Stimulated activated CD8-positive, alpha-beta memory T cell treated with anti-CD3 and anti-CD28 coated beads, Interleukin-12 subunit alpha, Interleukin-12 subunit beta, amount 100 ng/mL, for 24 hours (primary cell): Measurements from ENCODE around the gene AXIN2.
"Not testable (repeated sequence)": the region's sequence is repeated elsewhere in the genome, so short reads cannot be mapped to it uniquely, and the experiment has no call there.

ENCODE experiments used
- DNase-seq: peaks from one replicate; pipeline ENCODE4 v3.0.0-alpha.2; 2020; ENCODE audit errors: extremely low read depth

The AXIN2 gene

DNA sequence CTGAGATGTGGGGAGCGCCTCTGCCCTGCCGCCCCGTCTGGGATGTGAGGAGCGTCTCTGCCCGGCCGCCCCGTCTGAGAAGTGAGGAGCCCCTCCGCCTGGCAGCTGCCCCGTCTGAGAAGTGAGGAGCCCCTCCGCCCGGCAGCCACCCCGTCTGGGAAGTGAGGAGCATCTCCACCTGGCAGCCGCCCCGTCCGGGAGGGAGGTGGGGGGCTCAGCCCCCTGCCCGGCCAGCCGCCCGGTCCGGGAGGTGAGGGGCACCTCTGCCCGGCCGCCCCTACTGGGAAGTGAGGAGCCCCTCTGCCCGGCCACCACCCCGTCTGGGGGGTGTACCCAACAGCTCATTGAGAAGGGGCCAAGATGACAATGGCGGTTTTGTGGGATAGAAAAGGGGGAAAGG is 77.0 kb downstream of the AXIN2 start:
- DNase-seq, result not testable (repeated sequence)

- DNase-seq, result no peak
Measured at GRCh38 chr17:65483438-65483837, 78.0 kb downstream of the AXIN2 start.

- DNase-seq, result no peak
Measured at GRCh38 chr17:65482201-65482600, 79.2 kb downstream of the AXIN2 start.

GRCh38 chr17:65479282-65479681 is 82.2 kb downstream of the AXIN2 start:
- no peak for DNase-seq
